ENCODE results near the gene SYTL1.

SYTL1 gene

GRCh38 chr1:27402349-27402754 is 60.5 kb downstream of the SYTL1 start:
- TF ChIP-seq CTCF (IDR thresholded peaks at IDR 0.05; ENCODE audit: insufficient read depth, low read depth, low read length, missing control alignments), result peak; percentile 23
- H3K4me3 ChIP-seq (ENCODE audit: low read depth, low read length), result no peak overlapping the region
- DNase-seq (ENCODE audit: low read depth), result peak; percentile 52

- DNase-seq (ENCODE audit: low read depth), result no peak
- peak; percentile 12 for TF ChIP-seq CTCF (IDR thresholded peaks at IDR 0.05; ENCODE audit: insufficient read depth, low read depth, low read length, missing control alignments)
- no peak overlapping the region for H3K4me3 ChIP-seq (ENCODE audit: low read depth, low read length)
These were observed 61.4 kb downstream of the SYTL1 start for GRCh38 chr1:27403065-27403726.
